Coronary artery (tissue), 2 donors: ENCODE data around the gene OPRL1.
A peak's percentile ranks its signal among the peaks of the same experiment; 100 is the strongest.

Experiments
- DNase-seq: peaks from one replicate; pipeline ENCODE4 v3.0.0-alpha.2; 2017; ENCODE audit warnings: low spot score
- H3K27ac ChIP-seq, 2 donors: fragments of 200-600 bp; sonication (generic); one replicate each; pipeline ENCODE4 v1.5.1; 2016 to 2019
- H3K4me3 ChIP-seq: fragments of 200-600 bp; sonication (generic); 2 replicates; pipeline ENCODE4 v1.5.1; 2016; ENCODE audit warnings: mild to moderate bottlenecking, moderate library complexity
- TF ChIP-seq, protein P1 (sequence below): fragments of 200-600 bp; sonication (generic); IDR thresholded peaks from one replicate; pipeline ENCODE4 v1.5.1; 2019; ENCODE audit warnings: antibody characterized with exemption

The OPRL1 gene

DNA sequence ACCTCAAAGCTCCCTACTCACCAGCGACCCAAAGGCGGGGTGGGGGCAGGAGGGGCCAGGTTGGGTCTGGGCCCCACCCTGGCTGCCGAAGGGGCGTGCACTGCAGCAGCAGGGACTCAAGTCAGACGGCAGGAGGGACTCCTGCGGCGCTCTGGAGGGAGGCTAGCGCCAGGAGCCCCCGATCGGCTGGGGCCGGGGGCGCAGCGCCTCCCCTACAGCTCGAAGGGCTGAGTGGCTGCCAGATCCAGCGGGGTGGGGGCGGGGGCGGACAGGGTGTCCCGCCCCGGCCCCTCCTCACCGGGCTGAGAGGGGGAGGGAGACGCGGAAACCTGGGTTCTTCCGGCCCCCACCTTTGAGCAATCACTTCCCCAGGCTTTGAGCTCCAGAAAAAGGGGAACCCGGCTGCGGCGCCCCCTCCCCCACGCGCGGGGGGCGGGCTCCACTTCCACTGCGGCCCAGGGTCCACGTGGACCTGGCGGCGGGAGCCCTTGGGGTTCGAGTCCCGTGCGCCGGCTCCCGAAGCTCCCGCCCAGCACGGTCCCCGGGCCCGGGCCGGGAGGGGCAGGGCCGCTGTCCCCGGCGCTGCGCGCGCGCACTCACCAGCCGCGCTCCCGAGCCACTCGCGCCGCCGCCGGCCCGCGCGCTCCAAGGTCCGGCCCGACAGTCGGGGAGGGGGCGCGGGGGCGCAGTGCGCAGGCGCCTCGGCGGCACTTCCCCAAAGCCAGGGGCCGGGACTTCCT is 439 bp upstream of the OPRL1 start, which contains the start of gene RGS19:
TSS of gene RGS19 (minus strand) at position 246 of the 740 bp plus-strand sequence. CDS start 2,632 bp downstream, outside the sequence.
- DNase-seq, result no peak
- H3K27ac ChIP-seq, result peak within 1 kb of the TSS; percentile 58 to 92
- TF ChIP-seq, protein P1, sequence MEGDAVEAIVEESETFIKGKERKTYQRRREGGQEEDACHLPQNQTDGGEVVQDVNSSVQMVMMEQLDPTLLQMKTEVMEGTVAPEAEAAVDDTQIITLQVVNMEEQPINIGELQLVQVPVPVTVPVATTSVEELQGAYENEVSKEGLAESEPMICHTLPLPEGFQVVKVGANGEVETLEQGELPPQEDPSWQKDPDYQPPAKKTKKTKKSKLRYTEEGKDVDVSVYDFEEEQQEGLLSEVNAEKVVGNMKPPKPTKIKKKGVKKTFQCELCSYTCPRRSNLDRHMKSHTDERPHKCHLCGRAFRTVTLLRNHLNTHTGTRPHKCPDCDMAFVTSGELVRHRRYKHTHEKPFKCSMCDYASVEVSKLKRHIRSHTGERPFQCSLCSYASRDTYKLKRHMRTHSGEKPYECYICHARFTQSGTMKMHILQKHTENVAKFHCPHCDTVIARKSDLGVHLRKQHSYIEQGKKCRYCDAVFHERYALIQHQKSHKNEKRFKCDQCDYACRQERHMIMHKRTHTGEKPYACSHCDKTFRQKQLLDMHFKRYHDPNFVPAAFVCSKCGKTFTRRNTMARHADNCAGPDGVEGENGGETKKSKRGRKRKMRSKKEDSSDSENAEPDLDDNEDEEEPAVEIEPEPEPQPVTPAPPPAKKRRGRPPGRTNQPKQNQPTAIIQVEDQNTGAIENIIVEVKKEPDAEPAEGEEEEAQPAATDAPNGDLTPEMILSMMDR, result no peak

DNA sequence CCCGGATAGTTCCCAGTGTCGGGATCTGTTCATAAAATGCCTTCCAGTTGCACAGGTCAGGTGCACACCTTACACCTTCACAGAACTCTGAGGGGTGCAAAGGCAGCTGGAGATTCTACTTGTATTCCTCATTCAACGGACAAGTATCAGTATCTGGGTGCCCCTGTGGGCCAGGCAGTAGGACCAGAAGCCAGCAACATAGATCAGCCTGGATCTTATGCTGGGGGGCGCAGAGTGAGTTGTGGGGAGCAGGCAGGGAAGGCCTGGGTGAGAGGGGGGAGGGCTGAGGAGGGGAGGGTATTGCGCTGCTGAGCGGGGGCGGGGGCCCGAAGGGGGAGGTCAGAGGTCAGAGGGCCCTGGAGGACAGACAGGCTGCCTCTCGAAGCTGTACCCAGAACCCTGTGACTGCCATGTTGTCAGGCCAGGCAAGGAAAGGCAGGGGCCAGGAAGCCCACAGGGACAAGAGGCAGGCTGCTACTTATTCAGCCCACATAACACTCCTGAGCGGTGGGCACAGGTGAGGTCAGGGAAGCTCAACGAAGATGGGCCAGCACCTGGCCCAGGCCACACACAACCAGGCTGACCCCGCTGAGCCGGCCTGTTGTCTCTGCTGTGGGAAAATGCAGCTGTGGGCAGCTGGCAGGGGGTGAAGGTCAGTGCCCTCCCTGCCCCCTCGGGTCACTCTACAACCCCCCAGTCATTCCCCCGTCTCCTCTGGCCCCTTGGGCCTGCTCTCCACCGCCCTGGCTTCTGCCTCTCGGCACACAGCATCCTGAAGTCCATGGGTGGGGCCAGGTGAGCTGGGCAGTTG is 1.1 kb downstream of the OPRL1 start:
- TF ChIP-seq, protein P1, result no peak
- Histone ChIP-seq H3K27ac (peak overlapping the region in 1 of 2 donors; percentile 92), H3K4me3 (peak overlapping the region; percentile 80)
- DNase-seq, result no peak

More for the DNA sequence above, 439 bp upstream of the OPRL1 start, which contains the start of gene RGS19:
- peak within 1 kb of the TSS; percentile 80 for H3K4me3 ChIP-seq

DNA sequence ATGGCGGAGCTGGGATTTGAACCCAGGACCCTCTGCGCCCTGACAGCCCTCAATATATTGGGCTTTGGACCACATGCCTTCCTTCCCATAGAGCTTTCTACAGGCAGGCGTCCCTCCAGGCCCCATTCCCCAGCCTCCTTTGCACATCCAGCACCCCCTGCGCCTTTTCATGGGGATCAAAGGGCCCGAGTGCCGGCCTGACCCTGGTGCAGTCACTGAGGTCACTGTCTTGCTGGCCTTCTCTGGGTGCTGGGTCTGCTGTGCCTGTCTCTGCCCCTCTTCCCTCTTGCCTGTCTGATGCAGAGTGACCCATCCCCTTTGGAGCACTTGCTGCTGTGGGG is 1.7 kb downstream of the OPRL1 start:
- no peak overlapping the region for H3K27ac ChIP-seq
- DNase-seq, result no peak
- TF ChIP-seq, protein P1, result no peak
- H3K4me3 ChIP-seq, result no peak overlapping the region

DNA sequence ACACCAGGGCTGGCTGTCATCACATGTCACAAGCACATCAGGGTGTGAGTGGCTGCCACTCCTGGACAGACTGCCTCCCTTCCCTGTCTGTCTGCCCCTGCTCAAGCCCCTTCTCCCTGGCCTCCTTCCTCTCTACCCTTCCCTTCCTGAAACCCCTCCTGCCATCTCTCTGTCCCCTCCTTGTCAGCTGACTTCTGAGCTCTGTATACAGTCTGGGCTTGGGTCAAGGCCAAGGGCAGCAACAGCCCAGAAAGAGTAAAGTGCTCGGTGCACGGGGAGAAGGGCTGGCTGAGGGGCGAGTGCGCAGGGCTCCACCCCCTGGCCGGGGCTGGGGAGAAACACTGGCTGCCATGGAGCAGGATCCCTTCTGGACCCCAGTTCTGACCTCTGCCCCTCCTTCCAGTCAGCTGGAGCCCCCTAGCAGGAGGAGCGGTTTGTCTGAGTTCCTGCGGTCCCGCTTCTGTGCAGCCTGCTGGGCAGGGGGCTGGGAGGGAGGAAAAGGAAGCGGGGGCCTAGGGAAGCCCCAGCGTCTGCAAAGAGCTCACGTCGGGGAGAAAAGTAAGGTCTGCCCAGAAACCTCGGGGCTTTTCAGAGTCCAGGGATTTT is 2.3 kb downstream of the OPRL1 start:
- Histone ChIP-seq H3K27ac (no peak overlapping the region), H3K4me3 (no peak overlapping the region)
- TF ChIP-seq, protein P1, result no peak
- no peak for DNase-seq

DNA sequence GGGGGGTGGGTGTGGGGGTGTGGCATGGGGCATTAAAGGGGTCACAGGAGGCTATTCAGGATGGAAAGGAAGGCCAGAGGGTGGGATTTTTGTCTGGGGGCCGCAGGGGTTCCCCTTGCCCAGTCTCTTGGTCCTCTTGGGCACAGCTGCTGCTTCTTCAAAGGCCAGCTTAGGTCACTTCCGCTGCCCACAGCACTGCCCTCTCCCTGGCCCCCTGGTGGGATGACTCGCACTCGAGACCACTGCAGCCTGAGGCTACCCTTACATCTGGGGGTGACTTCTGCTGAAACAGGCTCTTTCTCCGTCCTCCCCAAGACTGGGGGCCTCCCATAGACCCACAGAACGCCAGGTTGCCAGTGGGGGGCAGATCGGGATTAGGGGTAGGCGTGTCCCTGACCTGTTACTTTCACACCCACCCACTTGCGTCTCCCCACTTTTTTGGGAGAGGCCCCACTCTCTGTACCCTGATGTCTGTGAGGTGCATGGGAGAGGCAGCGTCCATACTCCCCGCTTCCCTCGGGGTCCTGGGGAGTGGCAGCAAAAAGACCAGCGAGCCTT is 3.0 kb downstream of the OPRL1 start:
- no peak overlapping the region for H3K27ac ChIP-seq

DNA sequence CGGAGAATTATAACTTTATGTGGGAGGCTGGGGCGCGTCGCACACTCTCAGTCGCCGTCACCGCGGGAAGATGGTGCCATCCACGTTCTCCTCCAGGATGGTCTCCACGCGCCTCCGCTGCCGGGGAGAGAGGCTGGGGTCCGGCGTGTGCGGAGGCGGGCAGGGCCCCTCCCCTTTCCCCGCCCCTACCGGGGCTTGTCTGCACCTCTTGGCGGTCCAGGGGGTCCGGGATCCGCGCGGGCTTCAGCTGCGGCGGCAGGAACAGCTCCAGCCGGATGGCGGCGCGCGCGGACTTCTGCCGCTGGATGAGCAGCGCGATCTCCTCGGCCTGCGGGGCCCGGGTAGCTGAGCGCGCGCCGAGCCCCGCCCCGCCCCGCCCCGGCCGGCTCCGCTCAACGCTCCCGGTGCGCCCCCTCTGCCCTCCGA is 3.5 kb downstream of the OPRL1 start:
- TF ChIP-seq, protein P1, result peak; percentile 32
- peak overlapping the region; percentile 82 for H3K4me3 ChIP-seq
- no peak for DNase-seq
- H3K27ac ChIP-seq, result no peak overlapping the region

More for the DNA sequence above, 3.0 kb downstream of the OPRL1 start:
- TF ChIP-seq, protein P1, result no peak
- no peak for DNase-seq
- peak overlapping the region; percentile 82 for H3K4me3 ChIP-seq
